Fibroblast of lung (primary cell): ENCODE data around the gene FOXC1.

Experiments used
- EZH2 ChIP-seq: IDR thresholded peaks from 2 replicates; pipeline ENCODE4 v1.5.1; 2012; ENCODE audit warnings: low read length, control low read depth, mild to moderate bottlenecking; ENCODE audit errors: missing control alignments
- TF ChIP-seq, protein P1 (sequence below), 2 donors: IDR thresholded peaks in 1 of 2; conservative IDR thresholded peaks in 1 of 2; 1 replicate in 1 of 2; 2 replicates in 1 of 2; pipeline ENCODE4 v1.5.1; 2011 to 2012; ENCODE audit warnings: low read length in 2 of 2, control low read depth in 1 of 2, inconsistent platforms in 1 of 2, low read depth in 1 of 2, mild to moderate bottlenecking in 1 of 2

DNA sequence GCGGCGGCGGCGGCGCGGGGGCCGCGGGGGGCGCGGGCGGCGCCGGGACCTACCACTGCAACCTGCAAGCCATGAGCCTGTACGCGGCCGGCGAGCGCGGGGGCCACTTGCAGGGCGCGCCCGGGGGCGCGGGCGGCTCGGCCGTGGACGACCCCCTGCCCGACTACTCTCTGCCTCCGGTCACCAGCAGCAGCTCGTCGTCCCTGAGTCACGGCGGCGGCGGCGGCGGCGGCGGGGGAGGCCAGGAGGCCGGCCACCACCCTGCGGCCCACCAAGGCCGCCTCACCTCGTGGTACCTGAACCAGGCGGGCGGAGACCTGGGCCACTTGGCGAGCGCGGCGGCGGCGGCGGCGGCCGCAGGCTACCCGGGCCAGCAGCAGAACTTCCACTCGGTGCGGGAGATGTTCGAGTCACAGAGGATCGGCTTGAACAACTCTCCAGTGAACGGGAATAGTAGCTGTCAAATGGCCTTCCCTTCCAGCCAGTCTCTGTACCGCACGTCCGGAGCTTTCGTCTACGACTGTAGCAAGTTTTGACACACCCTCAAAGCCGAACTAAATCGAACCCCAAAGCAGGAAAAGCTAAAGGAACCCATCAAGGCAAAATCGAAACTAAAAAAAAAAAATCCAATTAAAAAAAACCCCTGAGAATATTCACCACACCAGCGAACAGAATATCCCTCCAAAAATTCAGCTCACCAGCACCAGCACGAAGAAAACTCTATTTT, 2.0 kb downstream of the FOXC1 start:
- TF ChIP-seq, protein P1, sequence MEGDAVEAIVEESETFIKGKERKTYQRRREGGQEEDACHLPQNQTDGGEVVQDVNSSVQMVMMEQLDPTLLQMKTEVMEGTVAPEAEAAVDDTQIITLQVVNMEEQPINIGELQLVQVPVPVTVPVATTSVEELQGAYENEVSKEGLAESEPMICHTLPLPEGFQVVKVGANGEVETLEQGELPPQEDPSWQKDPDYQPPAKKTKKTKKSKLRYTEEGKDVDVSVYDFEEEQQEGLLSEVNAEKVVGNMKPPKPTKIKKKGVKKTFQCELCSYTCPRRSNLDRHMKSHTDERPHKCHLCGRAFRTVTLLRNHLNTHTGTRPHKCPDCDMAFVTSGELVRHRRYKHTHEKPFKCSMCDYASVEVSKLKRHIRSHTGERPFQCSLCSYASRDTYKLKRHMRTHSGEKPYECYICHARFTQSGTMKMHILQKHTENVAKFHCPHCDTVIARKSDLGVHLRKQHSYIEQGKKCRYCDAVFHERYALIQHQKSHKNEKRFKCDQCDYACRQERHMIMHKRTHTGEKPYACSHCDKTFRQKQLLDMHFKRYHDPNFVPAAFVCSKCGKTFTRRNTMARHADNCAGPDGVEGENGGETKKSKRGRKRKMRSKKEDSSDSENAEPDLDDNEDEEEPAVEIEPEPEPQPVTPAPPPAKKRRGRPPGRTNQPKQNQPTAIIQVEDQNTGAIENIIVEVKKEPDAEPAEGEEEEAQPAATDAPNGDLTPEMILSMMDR (conservative IDR thresholded peaks at IDR 0.05 in 1 of 2, IDR thresholded peaks at IDR 0.05 in 1 of 2; ENCODE audit: low read depth in 1 of 2, low read length in 2 of 2) = no peak
- TF ChIP-seq EZH2 = no peak
